Stimulated activated CD4-positive, alpha-beta T cell treated with anti-CD3 and anti-CD28 coated beads, Interleukin-12 subunit alpha, Interleukin-12 subunit beta, amount 100 ng/mL, for 24 hours (primary cell): ENCODE measurements around the gene SEPTIN11.
"Not testable (repeated sequence)": the region's sequence is repeated elsewhere in the genome, so short reads cannot be mapped to it uniquely, and the experiment has no call there.

Source experiments
- DNase-seq, 2 experiments: peaks; one replicate each; pipeline ENCODE4 v3.0.0-alpha.2; 2020; ENCODE audit warnings: low read depth in 2 of 2

The SEPTIN11 gene

DNA sequence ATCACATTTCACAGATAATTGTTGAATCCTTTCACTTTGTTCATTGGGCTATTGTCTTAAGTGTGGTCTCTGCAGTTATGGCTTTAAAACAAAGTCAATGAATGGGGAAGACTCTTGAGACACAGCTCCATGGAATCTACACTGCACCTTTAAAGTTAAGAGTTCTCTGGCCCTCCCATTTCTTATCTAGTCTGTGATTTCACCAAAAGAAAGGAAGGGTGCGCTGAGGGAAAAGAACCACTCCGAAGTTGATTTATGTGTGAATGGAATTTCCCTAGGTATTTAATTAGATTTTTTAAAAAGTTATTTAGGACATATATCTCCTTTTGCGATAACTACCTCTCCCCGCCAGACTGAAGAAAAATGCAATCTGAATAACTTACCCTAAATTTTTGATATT, 2.5 kb downstream of the SEPTIN11 start:
- no peak for DNase-seq

DNA sequence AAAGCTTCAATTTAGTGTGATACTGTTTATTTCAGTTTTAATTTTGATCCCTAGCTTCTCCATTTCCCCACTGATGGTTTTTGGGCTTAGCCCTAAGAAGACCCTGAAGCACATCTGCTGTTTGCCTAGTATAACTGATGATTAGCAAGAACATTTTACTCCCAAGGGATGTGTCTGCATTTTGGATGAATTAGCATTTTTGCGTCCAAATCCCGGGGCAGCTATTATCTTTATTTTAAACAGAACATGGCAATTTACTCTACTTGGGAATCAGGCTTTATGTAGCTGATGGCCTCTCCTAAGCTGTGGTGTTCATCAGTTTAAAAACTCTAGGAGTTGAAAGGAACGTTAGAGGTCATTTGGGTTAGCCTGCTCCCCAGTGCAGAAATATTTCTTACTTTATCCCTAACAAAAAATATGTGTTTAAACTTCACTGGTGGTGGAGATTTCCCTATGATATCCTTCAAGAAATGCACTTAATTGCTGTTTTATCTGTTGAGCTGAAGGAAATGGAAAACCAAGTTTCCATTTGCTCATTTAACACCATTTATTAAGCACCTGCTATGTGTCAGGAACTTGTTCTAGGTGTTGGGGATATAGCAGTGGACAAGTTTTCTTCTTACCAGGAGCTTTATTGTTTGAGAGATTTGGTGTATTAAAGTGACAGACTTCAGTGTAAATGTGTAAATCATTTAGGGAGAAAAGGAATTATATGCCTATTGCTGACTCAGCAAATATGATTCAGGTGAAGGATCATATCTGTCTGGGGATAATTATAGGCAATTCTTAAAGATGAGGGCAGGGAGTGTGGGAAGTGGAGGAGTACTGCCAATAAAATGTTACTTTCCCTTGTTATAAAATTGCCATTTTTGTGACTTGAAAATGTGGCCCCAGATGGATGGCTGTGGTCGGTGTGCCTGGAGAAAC, 3.4 kb downstream of the SEPTIN11 start:
- no peak for DNase-seq

DNA sequence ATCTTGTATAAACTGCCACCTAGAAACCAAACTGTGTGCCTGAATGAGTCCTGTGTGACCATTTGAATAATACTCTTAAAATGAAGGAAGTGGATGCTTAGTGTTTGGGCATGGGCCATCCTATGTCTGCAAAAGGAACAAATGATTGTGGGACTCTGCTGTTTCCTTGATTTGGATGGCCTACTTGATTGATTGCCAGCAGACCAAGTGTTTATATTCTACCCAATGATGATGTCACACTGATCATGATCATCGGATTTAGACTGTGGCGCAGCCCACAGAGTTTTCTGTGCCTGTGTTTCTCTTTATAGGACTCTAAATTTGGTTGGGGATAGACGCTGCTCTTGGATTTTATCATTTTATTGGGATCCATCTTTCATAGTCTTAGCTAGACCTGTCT, 4.4 kb downstream of the SEPTIN11 start:
- DNase-seq: no peak

DNA sequence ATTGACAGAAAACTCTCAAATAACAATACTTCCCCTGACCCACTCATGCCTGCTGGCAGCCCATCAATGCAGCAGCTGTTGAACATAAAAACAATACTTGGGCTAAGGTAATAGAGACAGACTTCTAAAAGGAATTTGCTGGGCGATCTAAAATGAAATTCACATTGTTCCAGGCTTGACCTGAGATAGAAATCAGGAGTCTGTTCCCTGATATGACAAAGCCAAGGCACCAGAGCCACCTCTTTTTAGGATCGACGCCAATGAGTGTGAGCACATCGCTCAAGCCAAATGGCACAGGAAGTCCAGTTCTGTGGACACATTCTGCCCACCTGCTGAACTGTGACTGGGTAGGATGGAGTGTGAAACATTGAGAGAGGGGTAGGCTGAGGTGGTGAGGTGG, 4.9 kb downstream of the SEPTIN11 start:
- no peak for DNase-seq

DNA sequence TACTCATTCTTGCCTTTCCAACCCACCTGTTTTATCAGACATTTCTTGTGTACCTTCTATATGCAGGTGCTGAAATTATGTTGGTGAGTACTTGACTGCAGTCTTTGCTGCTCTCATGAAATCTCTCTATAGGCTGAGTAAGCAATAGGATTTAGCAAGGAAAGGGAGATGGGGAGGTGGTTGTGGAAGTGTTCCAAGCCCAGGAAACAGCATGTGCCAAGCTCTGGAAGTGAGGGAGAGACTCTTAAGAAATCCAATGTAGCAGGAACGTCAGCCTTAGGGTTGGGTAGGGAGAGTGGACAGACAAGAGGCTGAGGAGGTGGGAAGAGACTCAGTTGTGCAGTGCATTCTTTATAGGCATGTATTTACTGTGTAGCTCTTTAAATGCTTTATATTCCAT, 5.6 kb downstream of the SEPTIN11 start:
- DNase-seq: no peak

DNA sequence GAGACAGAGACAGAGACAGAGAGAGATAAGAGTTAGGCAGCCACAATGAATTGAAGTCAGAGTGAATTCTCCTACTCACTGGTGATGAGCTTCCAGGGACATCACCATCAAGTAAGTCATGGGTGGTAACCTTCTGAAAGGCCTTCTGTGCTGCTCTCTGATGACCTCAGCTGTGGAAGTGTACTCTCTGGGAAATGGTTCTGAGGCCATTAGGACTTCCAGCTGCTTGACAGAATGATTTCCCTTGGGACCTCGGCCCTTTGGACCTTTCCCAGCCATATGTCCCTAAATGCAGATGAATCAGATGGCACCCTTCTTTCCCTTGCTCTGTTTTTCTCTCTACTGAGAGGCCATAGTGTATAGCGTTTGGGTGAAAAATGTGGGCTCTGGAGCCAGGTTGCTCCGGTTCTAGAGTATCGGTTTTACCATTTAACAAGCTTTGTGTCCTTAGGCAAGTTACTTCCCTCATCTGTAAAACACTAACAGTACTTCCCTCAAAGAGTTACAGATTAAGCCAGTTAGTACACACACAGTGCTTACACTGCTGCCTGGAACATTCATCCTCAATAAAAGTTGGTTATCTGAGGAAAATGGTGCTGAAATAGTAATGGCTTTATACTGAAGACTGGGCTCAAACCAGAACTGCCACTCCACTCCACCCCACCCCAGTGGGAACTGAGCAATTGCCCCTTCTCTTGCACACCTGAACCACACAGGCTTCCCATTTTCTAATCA, 7.6 kb downstream of the SEPTIN11 start:
- DNase-seq: no peak

DNA sequence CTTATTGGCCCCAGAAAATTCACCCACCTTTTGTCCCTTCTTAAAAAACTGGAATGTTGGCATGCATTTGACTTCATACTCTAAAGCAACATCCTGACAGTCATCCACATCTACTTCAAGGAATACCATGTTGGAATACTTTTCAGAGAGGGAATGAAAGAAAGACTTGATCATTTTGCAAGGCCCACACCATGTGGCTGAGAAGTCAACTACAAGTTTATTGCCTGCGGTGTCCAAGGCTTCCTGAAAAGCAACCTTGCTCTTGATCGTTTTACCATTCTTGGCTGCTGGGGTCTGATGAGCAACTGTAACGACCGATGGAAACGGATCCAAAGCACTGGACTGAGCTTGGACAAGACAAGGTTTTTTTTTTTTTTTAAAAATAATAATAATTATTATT, 9.3 kb downstream of the SEPTIN11 start:
- no peak for DNase-seq

DNA sequence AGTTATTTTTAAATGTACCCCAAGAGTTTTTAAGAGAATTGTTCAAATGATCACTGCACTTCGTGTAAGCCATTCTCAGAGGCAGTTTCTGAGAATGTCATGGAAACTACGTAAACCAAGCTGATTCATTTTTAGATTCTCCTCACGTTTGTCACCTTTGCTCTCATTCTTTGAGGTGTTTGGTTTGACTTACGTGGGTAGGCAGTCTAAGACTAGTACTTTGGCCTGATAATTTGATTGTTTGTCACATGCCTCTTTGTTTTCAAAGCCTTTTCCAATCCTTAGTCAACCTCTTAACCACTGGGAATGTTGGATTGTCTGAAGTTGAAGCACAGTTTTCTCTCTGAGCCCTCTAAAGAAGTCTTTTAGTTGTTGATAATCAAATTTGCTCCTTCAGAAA, 10.5 kb downstream of the SEPTIN11 start:
- no peak for DNase-seq

DNA sequence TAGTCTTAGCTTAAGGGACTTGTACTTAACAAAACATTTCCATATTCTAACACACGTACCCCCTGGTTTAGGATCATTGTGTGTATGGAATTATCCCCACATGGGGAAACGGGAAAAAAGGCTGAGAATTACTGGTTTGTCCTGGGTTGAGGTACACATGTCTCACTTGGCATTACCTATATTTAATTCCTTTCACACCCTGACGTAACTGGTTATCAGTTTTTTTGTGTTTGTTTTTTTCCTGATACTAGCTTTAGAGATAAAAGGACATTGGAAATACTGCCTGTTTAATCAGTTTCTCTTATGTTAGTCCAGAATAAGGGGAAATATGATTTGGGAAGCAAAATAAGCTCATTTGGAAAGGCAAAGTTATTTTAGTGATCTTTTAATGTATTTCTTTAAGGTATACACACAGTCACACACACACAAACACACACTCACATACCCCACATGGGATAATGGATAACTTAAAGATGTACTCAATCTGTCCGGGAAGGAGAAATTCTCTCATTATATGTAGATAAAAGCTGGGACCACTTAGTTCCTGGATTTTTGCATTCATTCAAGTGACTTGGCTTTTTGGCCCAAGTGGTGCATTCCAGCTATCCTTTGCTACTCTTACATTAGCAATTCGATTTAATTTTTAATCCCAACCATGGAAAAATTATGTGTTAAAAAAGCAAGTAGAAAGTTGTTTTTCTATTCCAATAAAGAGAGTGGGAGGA, 13.0 kb downstream of the SEPTIN11 start:
- no peak for DNase-seq

DNA sequence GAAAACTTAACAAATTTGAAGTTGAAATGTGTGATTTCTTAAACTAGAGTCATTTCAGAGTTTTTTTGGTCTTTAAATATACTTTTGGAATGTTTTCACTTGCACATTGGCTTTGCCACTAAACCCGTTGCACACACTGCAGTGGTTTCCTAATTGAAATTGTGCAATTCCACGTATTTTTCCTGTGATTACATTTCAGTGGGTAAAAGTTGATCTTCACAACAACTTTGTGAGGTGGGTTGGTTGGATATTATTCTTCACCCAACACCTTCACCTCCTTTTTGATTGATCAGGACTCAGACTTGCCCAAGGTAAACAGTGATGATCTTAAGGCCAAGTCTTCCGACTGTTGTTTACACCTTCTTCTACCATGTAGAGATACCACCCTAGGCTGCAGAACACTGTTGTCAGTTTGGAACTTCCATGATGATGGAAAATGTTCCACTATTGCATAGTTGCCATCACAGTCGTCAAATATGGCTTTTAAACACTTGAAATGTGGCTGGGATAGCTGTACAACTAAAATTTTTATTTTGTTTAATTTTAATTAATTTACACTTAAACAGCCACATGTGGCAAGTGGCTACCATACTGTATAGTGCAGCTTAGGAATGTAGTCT, 13.7 kb downstream of the SEPTIN11 start:
- DNase-seq: no peak

DNA sequence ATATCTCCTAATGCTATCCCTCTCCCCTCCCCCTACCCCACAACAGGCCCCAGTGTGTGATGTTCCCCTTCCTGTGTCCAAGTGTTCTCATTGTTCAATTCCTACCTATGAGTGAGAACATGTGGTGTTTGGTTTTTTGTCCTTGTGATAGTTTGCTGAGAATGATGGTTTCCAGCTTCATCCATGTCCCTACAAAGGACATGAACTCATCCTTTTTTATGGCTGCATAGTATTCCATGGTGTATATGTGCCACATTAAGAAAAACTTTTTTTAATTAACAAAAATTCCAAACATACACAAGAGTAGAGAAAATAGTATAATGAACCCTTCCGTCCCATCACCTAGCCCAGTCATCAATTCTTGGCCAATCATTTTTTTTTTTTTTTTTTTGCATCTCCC, 14.4 kb downstream of the SEPTIN11 start:
- not testable (repeated sequence) for DNase-seq

DNA sequence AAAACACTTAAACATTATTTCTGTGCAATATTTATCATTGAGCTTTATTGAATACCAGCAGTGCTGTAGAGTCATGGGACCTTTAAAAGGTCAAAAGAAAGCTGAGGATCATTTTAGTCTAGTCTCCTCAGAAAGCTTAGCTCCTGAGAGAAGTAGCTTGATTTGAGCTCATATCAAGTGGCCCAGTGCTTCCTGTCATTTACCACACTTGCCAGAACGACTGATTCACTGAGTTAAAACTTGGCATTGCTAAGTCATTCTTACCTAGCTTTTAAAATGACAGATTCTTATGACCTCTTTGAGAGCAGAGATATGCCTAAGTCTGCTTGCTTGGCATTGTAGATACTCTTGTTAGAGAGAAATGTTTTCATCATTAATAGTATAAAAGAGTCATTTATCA, 15.2 kb downstream of the SEPTIN11 start:
- no peak for DNase-seq

DNA sequence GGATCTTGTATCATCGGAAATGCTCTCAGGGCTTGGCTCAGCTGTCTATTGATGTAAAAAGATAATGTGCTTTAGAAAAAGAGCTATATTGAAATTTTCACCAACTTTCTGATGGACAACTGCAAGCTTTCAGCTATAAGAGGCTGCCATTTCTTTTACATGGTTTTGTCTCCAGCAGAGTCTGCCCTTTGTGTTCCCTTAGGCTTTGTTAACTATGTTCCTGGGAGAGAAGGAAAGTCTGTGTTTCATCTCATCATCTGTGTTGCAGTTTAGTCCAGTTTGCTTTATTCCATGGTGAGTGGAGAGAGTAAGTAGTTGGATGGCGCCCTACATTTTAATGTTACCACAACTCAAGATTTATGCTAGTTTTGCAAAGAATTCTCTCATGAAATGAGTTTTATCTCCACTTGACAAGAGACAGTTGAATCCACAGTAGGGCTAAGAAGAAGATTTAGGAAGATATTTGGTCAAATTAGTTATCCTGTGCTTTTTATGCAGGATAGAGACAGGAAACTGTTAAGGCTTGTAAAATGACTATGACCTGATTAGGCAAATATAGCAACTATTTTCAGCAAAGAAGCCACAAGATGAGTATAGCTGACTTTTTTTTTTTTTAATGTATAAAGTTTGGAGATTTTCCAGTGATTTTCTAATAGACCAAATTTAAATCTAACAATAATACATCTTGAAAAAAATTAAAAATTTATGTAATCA, 16.5 kb downstream of the SEPTIN11 start:
- DNase-seq: no peak

DNA sequence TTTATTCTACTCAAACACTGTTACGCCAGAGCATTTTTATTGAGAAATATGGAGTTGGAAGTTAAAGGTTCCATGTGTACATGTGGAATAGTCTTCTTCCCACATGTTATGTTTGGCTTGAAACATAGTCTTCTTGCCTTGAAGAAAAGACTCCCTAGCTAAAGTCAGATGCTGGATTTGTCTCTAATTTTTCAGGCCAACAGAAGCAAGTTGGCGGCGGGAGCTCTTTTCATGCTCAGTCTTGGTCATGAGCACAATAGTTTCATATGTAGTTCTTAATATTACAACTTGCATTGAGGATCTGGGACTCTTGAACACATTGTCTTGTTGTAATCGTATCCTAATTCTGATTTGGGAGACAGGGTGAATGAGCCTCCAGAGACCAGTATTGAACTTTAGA, 19.4 kb downstream of the SEPTIN11 start:
- no peak for DNase-seq

DNA sequence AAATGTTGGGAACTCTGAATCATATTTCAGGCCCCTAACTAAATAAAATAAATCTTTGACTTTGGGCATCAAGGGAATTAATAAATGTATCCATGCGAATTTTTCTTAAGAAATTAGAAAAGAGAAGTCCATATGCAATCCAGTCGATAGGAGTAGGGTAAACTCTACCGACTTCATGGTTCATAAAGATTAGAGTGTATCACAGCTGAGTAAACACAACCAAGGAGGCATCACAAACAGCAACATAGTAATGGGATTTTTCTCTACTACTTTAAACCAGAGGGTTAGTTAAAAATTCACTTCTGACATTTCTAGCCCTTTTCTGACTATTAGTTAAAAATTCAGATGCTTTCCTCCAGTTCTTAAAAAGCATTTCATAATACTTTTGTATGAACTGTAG, 19.9 kb downstream of the SEPTIN11 start:
- no peak for DNase-seq

DNA sequence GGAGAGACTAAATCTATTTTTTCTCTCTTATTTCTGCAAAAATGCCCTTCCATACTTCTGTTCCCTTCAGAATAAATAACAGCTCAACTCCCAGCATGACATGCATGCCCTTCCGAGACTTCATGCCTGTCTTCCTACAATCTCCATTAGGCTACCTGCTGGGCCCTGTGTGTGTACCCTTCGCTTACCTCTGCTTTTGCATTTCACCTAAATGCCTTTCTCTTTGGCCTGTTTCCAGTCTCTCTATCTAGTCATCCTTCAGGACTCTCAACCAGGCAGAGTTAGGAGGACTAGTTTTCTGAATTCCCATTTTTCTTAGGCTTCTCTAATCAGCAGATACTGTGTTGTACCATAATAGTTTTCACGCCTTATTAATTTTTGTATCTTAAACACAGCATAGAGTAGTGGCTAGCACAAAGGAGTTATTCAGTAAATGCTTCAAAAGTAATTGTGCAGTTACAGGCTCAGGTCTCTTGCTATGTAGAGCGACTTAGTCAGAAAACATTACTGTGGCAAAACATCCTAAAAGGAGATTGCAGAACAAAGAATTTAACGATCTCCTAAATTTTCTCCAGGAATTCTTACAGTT, 20.5 kb downstream of the SEPTIN11 start:
- DNase-seq: no peak

DNA sequence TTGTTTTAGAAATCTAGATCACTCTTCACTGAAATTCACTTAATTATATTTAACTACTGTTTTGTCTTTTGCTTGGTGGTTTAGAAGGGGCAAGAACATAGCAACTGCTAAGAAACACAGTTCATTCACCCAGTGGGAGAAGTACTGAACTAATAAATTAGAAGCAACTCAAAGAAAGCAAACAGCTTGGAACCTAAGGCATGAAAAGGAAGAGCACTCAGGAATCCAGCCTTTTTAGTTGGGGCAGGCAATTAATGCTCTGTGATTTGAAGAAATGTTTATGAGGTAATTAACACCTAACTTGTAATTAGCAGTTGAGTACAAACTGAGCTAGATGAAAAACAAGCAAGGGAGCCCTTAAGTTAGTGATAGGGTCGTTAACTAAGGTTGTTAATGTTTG, 22.8 kb downstream of the SEPTIN11 start:
- DNase-seq: no peak

DNA sequence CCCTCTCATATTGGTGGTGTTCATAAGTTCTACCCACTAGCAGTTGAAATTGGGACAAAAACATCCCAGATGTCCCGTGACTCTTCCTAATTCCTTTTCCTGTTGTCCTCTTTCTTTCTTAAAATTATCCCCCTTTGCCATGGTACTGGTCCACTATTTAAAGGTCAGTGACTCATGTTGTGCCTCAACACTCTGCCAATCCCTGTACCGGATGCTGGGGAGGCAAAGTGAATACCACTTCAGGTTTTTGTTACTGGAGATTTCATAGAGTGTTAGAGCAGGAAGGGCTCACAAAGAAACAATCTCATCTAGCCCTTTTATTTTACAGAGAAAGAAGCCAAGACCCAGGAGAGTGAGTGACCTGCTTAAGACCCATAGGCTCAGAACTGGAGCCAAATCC, 24.6 kb downstream of the SEPTIN11 start:
- DNase-seq: no peak

DNA sequence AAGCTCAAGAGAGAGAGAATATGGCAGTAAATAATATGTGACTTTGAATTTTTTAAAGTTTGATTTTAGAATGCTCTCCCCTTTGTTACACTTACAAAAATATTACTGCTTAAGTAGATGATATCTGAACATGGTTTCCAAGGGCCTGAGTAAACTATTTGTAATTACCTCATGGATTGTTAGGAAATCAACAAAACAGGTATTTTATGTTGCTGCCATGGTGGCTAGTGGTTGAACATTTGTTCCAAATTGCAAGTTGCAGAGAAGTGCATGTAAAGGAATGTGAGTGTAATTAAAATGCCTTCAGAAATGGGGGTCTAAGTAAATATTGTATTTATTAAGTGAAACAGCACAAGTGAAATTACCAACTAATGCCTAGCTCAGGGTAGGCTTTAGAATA, 27.6 kb downstream of the SEPTIN11 start:
- DNase-seq: no peak

DNA sequence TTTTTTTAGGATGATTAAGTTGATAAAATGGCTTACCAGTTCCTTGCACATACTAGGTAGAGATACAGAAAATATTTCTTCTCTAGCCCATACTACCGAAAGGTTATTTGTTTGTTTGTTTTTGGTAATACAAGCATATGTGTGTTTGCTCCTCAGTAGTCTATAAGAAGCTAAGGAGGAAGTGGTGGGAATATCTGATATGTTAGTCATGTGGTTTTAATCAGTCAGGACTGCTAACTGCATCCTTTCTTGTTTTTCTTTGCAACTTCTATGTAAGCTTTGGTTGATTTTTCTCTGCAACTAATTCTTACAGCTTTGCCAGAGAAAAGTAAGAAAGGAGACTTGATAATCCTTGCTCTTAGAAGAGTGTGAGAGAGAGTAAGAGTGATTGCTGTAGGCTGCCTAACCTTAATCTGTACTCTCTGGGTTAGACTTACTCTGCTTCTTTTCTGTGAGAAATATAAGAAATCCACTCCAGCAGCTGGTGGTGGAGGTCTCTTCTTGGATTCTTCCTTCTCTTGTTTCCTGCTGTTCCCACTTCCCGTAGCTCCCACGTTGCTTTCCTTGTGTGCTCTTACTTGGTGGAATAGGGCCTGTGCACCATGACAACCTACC, 28.3 kb downstream of the SEPTIN11 start:
- no peak for DNase-seq

DNA sequence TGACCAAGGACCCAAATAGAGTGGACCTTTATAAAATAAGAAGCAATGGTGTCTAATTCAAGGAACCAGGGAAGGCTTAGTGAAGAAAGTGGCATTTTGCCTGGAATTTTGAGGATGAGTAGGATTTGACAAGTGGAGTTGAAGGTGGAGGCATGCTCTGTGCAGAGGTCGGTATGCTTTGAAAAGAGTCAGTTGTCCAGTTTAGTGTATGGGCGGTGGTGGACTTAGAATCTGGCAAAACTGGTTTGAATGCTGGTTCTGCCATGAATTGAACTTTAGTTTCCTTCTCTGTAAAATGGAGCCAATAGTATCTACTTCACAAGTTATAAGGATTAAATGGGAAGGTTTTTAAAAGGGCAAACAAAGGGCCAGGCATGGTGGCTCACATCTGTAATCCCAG, 29.7 kb downstream of the SEPTIN11 start:
- DNase-seq: no peak
